HG03103 (cell line): Measurements from ENCODE around the gene GALNT1.

Source experiments
- ATAC-seq: cut with Tn5 transposase; IDR thresholded peaks from one replicate; pipeline ENCODE4 v1.9.1; 2021; ENCODE audit warnings: low read depth; ENCODE audit not compliant: unreplicated experiment

The GALNT1 gene

GRCh38 chr18:35616664-35617423, 35.3 kb downstream of the GALNT1 start:
- peak; percentile 98 for ATAC-seq

GRCh38 chr18:35617865-35618264, 36.3 kb downstream of the GALNT1 start:
- no peak for ATAC-seq

- no peak for ATAC-seq
These were observed 36.7 kb downstream of the GALNT1 start for GRCh38 chr18:35618289-35618688.

GRCh38 chr18:35618696-35619095, 37.2 kb downstream of the GALNT1 start:
- ATAC-seq, result no peak

DNA sequence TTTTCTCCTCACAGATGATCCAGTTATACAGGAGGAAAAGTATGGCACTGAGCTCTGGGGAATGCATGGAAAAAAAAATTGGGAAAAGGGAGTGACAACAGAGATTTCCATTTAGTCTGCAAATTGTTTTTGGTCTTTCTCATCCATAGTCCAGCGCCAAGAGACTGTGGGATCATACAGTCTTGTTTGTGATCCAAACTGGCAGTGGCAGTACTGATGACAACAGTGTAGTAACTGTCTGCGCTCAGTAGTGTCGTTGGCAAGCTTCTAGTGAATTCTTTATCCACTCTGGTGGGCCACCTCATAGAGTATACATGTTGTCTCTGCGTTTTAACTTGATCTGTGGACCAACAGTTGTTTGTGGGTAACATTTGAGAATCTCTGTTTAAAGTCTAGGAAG, 37.9 kb downstream of the GALNT1 start:
- ATAC-seq, result no peak

- no peak for ATAC-seq
These were observed 38.4 kb downstream of the GALNT1 start for GRCh38 chr18:35619941-35620340.

DNA sequence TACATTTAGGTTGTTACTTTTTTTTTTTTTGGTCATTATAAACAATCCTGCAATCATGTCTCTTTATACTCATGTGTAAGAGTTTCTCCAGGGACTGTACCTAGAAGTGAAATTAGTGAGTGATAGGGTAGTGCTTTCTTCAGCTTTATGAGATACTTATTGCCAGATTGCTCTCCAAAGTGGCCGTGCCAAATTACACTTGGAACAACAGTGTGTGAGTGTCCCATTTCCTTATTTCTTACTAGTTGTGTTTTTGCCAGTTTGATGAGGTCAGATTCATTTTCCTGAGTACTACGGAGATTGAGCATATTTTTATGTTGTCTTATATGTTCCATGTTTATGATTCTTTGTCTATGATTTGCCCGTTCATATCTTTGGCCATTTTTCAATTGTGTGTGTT, 39.2 kb downstream of the GALNT1 start:
- ATAC-seq, result no peak

- ATAC-seq, result no peak
These were observed 41.7 kb downstream of the GALNT1 start for GRCh38 chr18:35623255-35623654.

DNA sequence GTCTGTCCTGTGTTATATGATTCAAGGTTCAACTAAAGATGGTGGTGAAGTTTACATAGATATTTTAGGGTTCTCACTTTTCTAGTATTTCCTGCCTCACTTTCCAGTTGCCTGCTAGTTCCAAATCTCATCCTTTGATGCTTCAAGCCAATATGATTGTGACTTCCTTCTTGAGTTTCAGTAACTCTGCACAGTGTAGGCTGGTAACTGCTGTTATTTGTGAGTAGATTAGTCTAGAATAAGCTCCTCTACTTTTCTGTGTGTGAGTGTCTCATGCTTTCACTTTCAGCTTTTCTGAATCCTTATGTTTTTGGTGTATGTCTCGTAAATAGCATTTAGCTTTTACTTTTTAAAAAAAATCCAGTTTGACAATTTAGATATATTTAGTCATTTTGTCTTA, 42.6 kb downstream of the GALNT1 start:
- ATAC-seq, result peak; percentile 92

DNA sequence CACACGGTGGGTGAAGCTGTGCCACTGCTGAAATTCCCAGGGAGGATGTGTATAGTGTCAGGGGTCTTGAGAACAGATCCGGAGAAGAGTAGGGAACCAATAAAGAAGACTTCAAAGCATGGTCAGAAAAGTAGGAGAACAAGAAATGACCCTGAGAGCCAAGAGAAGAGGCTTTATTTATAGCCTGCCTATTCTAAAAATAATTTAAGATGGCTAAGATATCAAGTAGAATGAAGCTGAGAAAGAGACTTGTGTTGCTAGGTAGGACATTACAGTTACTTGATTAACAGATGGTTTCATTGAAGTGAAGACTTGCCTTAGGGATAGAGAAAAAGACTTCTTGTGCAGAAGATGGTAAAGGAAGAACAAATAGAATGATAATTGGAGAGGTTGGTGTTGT, 43.7 kb downstream of the GALNT1 start:
- no peak for ATAC-seq

DNA sequence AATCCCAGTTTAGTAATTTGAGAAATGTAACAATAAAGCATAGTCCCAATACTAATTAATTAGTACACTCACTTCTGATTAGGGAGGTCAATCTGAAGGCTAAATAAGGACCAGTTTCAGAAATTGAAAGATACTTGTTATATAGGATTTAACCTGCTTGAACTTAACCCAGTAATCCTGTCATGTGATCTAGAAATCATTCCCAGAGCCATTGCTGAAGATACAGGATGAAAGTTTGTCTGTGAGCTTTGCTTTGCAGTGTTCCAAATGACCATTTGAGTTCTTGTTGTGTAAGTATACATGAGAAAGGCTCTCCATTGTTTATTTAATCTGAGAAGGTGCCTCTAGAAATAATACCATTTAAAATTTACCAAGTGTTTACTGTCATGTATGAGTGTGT, 52.2 kb downstream of the GALNT1 start:
- no peak for ATAC-seq

DNA sequence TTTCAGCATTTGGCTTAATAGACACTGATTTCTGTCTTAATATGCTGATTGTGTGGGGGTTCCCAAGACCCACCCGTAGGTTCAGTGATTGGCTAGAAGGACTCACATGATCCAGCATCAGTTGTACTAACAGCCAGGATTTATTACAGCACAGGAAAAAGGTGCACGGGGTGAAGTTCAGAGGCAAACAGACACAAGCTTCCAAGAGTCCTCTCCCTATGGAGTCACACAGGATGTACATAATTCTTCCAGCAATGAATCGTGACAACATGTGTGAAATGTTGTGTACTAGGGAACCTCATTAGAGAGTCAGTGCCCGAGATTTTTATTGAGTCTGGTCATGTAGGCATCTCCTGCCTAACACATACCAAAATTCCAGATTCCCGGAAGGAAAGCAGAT, 52.8 kb downstream of the GALNT1 start:
- ATAC-seq, result no peak

DNA sequence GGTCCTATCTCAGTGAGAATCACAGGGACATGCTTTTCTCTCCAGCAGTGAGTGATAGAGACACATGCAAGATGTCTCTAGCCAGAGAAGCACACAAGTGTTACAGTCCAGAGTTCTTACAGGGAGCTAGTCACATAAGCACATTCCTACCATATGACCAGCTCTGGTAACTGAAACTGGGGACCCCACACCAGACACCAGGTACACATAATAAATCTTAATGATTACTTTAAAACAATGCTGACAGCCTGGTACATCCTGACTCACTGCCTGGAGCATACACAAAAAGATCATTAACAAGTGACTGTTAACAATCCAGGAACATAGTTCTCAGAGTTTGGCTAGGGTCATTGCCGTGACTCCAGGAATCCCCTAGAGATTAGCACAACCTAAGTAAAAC, 53.6 kb downstream of the GALNT1 start:
- no peak for ATAC-seq

- ATAC-seq, result no peak
These were observed 55.7 kb downstream of the GALNT1 start for GRCh38 chr18:35637227-35637626.

GRCh38 chr18:35639296-35639695, 57.8 kb downstream of the GALNT1 start:
- ATAC-seq, result no peak

DNA sequence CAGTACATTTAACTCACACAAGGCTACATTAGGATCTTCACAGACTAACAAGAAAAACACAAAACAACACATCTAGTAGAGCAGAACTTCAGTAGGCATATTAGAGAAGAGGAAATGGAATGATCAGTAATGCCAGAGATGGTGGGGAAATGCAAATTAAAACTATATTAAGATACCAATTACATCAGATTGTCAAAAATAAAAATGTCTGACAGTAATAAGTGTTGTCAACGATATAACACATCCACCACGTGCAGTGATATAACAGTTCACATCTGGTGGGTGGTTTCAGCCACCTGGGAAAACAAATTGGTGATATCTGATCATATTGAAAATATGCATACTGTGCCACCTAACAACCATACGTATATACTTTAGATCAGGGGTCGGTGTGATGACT, 59.9 kb downstream of the GALNT1 start:
- ATAC-seq, result no peak

- ATAC-seq, result no peak
These were observed 60.4 kb downstream of the GALNT1 start for GRCh38 chr18:35641916-35642315.

GRCh38 chr18:35642802-35643201, 61.3 kb downstream of the GALNT1 start:
- no peak for ATAC-seq

- ATAC-seq, result no peak
These were observed 64.9 kb downstream of the GALNT1 start for GRCh38 chr18:35646449-35646848.

GRCh38 chr18:35653392-35654135, 72.0 kb downstream of the GALNT1 start:
- ATAC-seq, result no peak

GRCh38 chr18:35658112-35658511, 76.6 kb downstream of the GALNT1 start:
- no peak for ATAC-seq

- no peak for ATAC-seq
These were observed 80.1 kb downstream of the GALNT1 start for GRCh38 chr18:35661483-35662146.
